Measurements from ENCODE around the gene MECR.

The MECR gene

GRCh38 chr1:29202053-29202452 lies 28.7 kb downstream of the MECR start:
- no peak for DNase-seq (ENCODE audit: low spot score)

GRCh38 chr1:29201595-29202051 lies 29.1 kb downstream of the MECR start:
- DNase-seq (ENCODE audit: low spot score), result no peak

DNA sequence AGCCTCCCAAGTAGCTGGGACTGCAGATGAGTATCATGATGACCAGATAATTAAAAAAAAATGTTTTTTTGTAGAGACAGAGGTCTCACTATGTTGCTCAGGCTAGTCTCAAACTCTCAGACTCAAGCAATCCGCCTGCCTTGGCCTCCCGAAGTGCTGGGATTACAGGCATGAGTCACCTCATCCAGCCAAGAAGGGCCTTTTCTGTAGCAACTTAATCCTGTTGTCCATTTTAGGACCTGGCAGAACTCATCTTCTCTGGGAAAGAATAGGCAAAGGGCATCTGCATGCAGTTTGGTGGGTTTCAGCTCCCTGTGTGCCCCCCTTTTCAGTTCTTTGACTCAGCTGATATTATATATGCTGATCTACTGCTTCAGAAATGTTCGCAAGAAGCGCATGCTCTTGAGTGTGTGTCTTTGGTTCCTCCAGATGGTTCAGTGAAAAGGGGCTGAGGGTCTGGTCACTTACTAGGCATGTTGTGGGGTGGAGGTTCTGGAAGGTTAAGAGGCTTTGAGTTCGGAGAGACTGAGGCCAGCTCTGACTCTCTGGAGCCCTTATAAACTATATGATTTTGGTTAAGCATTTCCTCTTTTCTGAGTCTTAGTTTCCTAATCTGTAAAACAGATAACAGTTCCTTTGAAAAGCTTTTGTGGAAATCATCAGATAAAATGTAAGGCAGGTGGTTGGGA lies 29.7 kb downstream of the MECR start:
- DNase-seq (ENCODE audit: low spot score), result no peak

DNA sequence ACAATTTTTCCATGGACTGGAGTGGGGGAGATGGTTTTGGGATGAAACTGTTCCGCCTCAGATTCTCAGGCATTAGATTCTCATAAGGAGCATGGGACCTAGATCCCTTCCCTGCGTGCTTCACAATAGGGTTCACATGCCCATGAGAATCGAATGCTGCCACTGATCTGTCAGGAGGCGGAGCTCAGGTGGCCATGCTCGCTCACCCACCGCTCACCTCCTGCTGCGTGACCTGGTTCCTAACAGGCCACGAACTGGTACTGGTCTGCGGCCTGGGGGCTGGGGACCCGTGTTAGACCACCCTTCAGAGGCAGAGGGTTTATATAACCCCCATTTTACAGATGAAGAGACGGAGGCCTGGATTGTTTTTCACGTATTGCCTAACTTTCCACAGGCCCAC lies 32.7 kb downstream of the MECR start:
- no peak for DNase-seq (ENCODE audit: low spot score)

- DNase-seq (ENCODE audit: low spot score), result no peak
Measured at GRCh38 chr1:29197590-29197924, 33.2 kb downstream of the MECR start.

- no peak for DNase-seq (ENCODE audit: low spot score)
Measured at GRCh38 chr1:29196863-29197589, 33.7 kb downstream of the MECR start.

- no peak for DNase-seq (ENCODE audit: low spot score)
Measured at GRCh38 chr1:29195881-29196291, 34.8 kb downstream of the MECR start.

DNA sequence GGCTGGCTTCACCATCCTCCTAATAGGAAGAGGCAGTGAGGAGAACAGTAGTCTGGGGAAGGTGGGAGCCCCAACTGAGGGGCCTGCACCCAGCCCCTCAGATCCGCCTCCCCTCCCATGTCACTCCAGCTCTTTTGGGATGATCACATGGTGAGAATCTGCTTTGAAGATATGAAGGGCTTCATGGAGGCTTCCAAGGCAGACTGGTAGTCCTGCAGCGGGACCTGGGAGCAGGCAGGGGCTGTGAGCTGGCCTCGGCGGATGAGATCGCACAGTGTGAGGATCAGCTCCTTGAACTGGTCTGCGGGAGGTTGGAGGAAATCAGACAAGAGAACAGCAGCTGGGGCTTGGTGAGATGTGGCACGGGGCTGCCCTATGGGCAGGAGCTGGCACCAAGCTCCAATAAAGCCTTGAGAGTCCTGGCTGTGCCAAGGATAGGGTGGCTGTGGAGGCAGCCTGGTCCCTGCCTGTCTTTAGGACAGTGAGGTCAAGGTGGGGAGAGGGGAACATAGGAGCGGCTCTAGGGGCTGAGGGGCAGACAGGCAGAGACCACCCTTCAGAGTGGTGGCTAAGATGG lies 36.8 kb downstream of the MECR start:
- DNase-seq (ENCODE audit: low spot score), result no peak

- no peak for DNase-seq (ENCODE audit: low spot score)
Measured at GRCh38 chr1:29190718-29191117, 40.0 kb downstream of the MECR start.

- no peak for DNase-seq (ENCODE audit: low spot score)
Measured at GRCh38 chr1:29186707-29187106, 44.0 kb downstream of the MECR start.

DNA sequence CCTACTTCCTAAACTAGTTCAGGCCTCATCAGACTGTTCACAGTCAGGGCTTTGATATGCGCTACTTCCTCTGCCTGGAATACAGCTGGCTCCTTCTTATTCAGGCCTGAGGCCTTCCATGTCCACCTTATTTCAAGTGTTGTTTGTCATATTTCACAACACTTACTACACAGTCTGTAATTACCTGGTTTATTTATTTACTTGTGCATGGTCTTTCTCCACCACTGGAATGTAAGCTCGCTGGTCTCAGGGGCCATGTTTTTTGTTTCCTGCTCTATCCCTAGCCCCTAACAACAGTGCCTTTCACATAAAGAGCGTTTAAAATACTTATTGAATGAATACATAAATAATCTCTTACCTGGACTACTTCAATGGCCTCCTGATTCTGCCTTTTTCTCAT lies 44.5 kb downstream of the MECR start:
- no peak for DNase-seq (ENCODE audit: low spot score)

- no peak for DNase-seq (ENCODE audit: low spot score)
Measured at GRCh38 chr1:29183287-29183686, 47.4 kb downstream of the MECR start.

DNA sequence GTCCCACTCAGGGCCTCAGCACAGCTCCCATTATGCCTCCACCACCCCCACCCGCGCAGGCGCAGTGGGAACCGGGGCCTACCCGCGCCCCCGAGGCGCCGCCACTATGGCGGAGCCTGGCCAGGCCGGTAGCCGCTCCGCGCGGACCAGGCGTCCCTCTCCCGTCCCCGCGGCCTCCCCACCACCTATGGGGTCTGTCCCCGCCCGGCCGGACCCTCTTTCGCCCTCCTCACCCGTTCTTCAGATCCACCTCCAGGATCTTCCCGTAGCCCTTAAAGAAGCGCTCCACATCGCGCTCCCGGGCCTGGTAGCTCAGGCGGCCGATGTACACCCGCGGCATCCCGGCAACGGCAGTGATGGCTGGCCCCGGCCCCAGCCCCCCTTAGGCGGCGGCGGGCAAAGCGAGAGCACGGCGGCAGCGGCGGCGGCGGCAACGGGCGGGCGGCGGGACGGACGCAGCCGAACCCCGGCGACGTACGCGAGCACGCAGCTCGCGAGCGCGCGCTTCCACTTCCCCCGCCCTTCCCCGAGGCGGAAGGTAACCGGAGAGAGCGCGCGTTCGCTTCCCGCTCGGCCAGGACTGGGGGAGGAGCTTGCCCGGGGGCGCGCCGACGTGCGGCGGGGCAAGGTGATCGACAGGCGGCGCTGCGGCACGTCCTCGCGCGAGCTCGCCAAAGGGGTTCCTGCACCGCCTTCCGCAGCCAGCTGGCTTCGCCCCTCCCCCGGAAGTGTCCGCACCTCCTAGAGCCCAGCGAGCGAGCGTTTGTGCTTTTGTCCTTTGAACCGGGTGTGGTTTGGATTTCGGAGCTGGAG lies 49.1 kb downstream of the MECR start, which contains the start of gene SRSF4:
TSS of gene SRSF4 (minus strand) at position 488 of the 813 bp plus-strand sequence. CDS start at position 340, 148 bp downstream.
- peak; percentile 98 for DNase-seq (ENCODE audit: low spot score)

DNA sequence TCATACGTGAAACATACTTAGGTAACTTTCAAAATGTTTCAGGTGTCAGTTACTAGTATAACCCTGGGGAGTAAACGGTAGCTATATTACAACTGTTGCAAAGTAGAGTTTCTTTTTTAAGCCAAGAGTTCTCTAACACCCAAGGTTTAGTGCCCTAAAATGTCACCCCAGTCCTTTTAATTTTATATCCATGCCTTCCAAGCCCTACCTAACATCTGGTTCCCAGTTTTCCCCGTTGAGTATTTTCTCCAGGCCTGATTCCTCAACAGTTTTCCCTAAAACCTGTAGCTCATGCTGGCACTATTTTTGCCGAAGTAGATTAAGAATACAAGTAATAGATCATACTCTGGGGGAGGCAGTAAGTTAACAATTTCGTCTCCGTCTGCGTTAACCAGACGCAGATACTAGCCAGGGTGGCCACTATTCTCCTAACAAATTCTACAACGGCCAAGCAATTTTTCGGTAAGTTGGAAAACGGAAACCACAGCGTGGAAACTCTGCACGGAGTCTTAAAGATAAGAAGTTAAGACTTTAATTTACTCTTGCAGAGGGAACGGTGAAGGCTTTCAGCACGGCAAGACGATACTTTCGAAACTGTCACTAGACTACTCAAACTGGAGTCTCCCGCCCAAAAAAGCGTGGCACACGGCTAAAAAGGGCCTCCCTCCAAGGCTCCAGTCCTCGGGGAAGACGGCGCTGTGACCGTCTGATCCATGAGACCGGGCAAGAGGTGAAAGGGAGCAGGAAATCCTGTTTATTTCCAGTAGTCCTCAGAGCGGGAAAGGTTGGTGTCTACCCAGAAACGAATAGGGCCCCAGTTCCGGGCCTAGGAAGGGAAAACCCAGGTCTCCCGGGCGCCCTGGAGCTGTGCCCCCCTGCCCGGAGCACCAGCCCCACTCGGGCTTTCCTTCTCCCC lies 50.0 kb downstream of the MECR start:
- DNase-seq (ENCODE audit: low spot score), result no peak

DNA sequence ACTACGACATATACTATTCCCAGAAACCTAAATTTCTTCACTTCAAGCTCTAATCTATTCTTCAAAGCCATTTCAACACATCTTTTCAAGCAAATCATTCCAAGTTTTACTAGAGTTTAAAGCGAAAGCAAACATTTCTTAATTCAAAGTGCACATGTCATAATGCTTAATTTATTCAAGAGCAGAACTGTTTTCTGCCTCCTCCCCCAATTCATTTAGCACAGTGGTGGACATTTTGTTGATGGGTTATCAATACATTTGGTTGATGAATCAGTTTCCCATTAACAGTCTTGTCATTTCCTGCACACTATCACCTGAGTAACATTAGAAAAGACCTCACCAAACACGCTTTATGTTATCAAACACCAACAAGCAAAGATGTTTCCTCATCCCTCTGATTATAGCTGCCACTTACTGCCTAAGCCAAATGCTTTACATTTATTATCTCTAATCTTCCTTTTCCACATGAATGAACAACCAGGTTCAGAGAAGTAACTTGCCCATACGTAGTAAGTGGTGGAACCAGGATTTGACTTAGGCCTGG lies 51.0 kb downstream of the MECR start:
- no peak for DNase-seq (ENCODE audit: low spot score)

DNA sequence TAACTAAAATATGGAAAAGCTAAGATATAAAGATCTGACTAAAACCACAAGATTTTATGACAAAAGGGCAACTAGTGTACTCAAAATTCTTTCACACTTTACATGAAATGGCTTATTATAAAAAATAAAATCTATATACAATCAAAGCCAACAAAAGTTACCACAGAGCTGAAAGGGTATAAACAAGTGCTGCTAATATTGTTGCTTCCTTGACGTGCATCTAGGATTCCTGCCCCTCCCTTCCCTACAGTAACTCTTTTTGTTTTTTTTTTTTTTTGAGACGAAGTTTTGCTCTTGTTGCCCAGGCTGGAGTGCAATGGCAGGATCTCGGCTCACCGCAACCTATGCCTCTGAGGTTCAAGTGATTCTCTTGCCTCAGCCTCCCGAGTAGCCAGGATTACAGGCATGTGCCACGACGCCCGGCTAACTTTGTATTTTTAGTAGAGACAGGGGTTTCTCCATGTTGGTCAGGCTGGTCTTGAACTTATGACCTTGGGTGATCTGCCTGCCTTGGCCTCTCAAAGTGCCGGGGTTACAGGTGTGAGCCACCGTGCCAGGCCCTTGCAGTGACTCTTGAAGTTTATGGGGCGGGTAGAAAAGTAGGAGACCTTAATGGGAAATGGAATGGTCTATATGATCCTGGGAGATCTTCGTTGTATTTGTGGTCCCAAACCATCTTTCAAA lies 53.6 kb downstream of the MECR start:
- DNase-seq (ENCODE audit: low spot score), result no peak

DNA sequence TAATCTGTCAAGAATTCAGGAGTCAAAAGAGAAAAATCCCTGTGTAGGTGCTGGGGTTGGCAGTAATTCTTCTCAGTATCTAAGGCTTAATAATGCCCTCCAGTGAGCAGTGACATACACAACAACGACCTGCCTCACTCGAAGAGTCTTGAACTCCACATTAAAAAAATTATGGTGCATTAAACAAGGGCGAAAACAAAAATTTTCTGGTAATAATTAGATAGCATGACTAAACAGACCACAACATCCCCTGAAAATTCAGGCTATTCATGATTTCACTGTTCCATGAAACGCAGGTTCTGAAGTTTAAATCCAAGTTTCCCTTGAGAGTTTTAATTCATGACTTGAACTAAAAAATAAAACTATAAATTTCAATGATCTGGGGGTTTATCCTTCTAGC lies 54.2 kb downstream of the MECR start:
- no peak for DNase-seq (ENCODE audit: low spot score)

- DNase-seq (ENCODE audit: low spot score), result no peak
Measured at GRCh38 chr1:29172415-29172939, 58.3 kb downstream of the MECR start.

DNA sequence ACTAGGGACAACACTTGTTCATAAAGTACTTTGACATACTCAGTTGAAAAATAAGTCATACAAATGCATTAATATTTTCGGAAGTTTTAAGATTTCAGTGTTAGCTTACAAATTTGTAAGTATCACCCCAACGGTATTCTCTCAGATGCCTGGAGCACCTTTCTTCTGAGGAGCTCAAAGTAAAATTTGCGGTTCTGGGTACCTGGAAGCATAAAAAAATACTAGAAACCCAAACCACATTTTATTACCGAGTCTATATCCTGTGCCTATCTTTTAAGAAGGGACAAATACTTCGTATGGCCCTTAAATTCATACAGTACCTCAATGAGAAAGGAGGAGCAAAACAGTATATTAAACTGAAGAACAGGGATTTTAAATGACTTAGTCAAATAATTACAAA lies 59.2 kb downstream of the MECR start:
- no peak for DNase-seq (ENCODE audit: low spot score)

- DNase-seq (ENCODE audit: low spot score), result no peak
Measured at GRCh38 chr1:29171089-29171488, 59.6 kb downstream of the MECR start.

Data from LoVo (cell line).